Neural cell (in vitro differentiated cells): ENCODE results near the gene GATB. TPM values are rescaled to one million over a fixed set of nuclear protein-coding genes. Genes with fewer than 3 reads are reported as not detected.

Source experiments
- H2AFZ ChIP-seq: fragments of 200-600, 300-800 bp; sonication (generic), shearing (Covaris generic); 2 replicates; pipeline ENCODE4 v1.6.0; 2014; ENCODE audit warnings: low read depth, mild to moderate bottlenecking, antibody characterized with exemption, low read length, moderate library complexity
- H3F3A ChIP-seq: fragments of 200-600 bp; shearing (Covaris generic); 2 replicates; pipeline ENCODE4 v1.6.1; 2016; ENCODE audit warnings: mild to moderate bottlenecking, moderate library complexity, mixed read lengths, antibody characterized with exemption, low read length; ENCODE audit not compliant: insufficient read depth, poor library complexity, severe bottlenecking
- H3K27ac ChIP-seq: fragments of 200-600, 300-800 bp; sonication (generic), shearing (Covaris generic); 2 replicates; pipeline ENCODE4 v1.5.1; 2014; ENCODE audit warnings: mild to moderate bottlenecking, low read length, moderate library complexity
- H3K27me3 ChIP-seq: fragments of 300-800, 200-600 bp; sonication (generic), shearing (Covaris generic); 2 replicates; pipeline ENCODE4 v1.6.0; 2014; ENCODE audit warnings: mild to moderate bottlenecking, low read depth, low read length, moderate library complexity; ENCODE audit not compliant: insufficient read depth
- H3K36me3 ChIP-seq: fragments of 300-800, 200-600 bp; sonication (generic), shearing (Covaris generic); 2 replicates; pipeline ENCODE4 v1.5.1; 2014; ENCODE audit warnings: mild to moderate bottlenecking, antibody characterized with exemption, low read length, moderate library complexity; ENCODE audit not compliant: insufficient read depth
- H3K4me2 ChIP-seq: fragments of 300-800, 200-600 bp; sonication (generic), shearing (Covaris generic); 2 replicates; pipeline ENCODE4 v1.6.0; 2014; ENCODE audit warnings: mild to moderate bottlenecking, low read length
- H3K4me3 ChIP-seq: fragments of 300-800, 200-600 bp; sonication (generic), shearing (Covaris generic); 2 replicates; pipeline ENCODE4 v1.5.1; 2014; ENCODE audit warnings: mild to moderate bottlenecking, low read length, moderate library complexity
- H3K79me2 ChIP-seq: fragments of 200-600 bp; shearing (Covaris generic); replicated peaks from 2 replicates; pipeline ENCODE4 v1.6.0; 2014; ENCODE audit warnings: mild to moderate bottlenecking, low read length, moderate library complexity; ENCODE audit not compliant: insufficient read depth
- H3K9ac ChIP-seq: fragments of 300-800, 200-600 bp; sonication (generic), shearing (Covaris generic); 2 replicates; pipeline ENCODE4 v1.6.1; 2016; ENCODE audit warnings: mild to moderate bottlenecking, low read length, mixed read lengths
- H3K9me2 ChIP-seq: fragments of 200-600 bp; shearing (Covaris generic); 2 replicates; pipeline ENCODE4 v1.6.1; 2016; ENCODE audit warnings: mild to moderate bottlenecking, low read length, mixed read lengths; ENCODE audit not compliant: insufficient read depth
- H3K9me3 ChIP-seq: fragments of 200-600, 300-800 bp; sonication (generic), shearing (Covaris generic); 2 replicates; pipeline ENCODE4 v1.6.1; 2016; ENCODE audit warnings: mild to moderate bottlenecking, mixed run types, low read length, moderate library complexity, mixed read lengths
- H4K20me1 ChIP-seq: fragments of 200-600 bp; shearing (Covaris generic); 2 replicates; pipeline ENCODE4 v1.6.1; 2016; ENCODE audit warnings: mild to moderate bottlenecking, mixed run types; ENCODE audit not compliant: insufficient read depth
- CTCF ChIP-seq: fragments of 450-650 bp; IDR thresholded peaks from 2 replicates; pipeline ENCODE4 v1.5.1; 2014; ENCODE audit warnings: antibody characterized with exemption, mild to moderate bottlenecking, moderate library complexity; ENCODE audit not compliant: poor library complexity, severe bottlenecking
- EP300 ChIP-seq: fragments of 450-650 bp; conservative IDR thresholded peaks from 2 replicates; pipeline ENCODE4 v1.6.1; 2014; ENCODE audit warnings: antibody characterized with exemption, mild to moderate bottlenecking, moderate library complexity; ENCODE audit not compliant: poor library complexity, severe bottlenecking
- EZH2 ChIP-seq: fragments of 200-600, 300-800 bp; shearing (Covaris generic), sonication (generic); IDR thresholded peaks from 2 replicates; pipeline ENCODE4 v1.6.1; 2014; ENCODE audit warnings: antibody characterized with exemption, low read length, borderline replicate concordance, mild to moderate bottlenecking; ENCODE audit not compliant: insufficient read depth, poor library complexity, severe bottlenecking
- MXI1 ChIP-seq: fragments of 450-650 bp; conservative IDR thresholded peaks from 2 replicates; pipeline ENCODE4 v1.6.1; 2014; ENCODE audit warnings: antibody characterized with exemption, mild to moderate bottlenecking; ENCODE audit not compliant: poor library complexity, severe bottlenecking
- POLR2AphosphoS5 ChIP-seq: IDR thresholded peaks from 2 replicates; pipeline ENCODE4 v1.6.1; 2012
- RAD21 ChIP-seq: fragments of 450-650 bp; conservative IDR thresholded peaks from 2 replicates; pipeline ENCODE4 v1.6.1; 2014; ENCODE audit warnings: antibody characterized with exemption, mild to moderate bottlenecking, moderate library complexity
- SMC3 ChIP-seq: fragments of 450-650 bp; conservative IDR thresholded peaks from 2 replicates; pipeline ENCODE4 v1.6.1; 2014; ENCODE audit warnings: antibody characterized with exemption, mild to moderate bottlenecking, moderate library complexity; ENCODE audit not compliant: poor library complexity
- TAF1 ChIP-seq: IDR thresholded peaks from 2 replicates; pipeline ENCODE4 v1.6.1; 2012; ENCODE audit warnings: low read depth
- polyA plus RNA-seq: library from polyadenylated mRNA; depleted of rRNA; stranded (reverse); fragments of >200 nt; gene quantifications from 2 replicates; pipeline ENCODE4 v1.2.3, GENCODE V29; 2014
- TF ChIP-seq, protein P1 (sequence below): IDR thresholded peaks from 2 replicates; pipeline ENCODE4 v1.6.1; 2012; ENCODE audit warnings: borderline replicate concordance

GATB gene
- polyA plus RNA-seq, 1 donor from 2014 or later = 15.3 TPM

DNA sequence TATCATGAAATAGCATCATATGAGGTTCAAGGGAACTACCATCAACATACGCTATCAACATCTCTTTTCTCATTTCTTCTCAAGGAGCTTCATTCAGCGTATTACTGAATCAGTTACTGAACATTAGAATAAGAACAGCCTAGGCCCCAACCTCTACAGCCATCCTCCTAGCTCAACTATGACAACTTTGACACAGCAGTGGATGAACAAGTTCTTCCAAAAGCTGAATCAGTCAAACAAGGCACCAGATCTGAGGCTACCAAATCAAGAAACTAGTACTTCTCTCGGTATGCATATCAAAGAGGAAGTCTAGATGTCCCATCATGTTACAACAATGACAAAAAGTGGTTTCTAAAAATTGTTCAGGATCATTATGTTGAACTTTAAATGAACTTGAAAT, 57.4 kb downstream of the GATB start:
- Histone ChIP-seq H3K9me2 (no peaks in the 10 kb centered on the region), H3K4me2 (no peak overlapping the region), H3K27me3 (no peaks in the 10 kb centered on the region), H3K9ac (no peak overlapping the region), H3K4me3 (no peak overlapping the region), H3K79me2 (no peaks in the 10 kb centered on the region), H3K27ac (no peak overlapping the region), H2AFZ (no peak overlapping the region), H4K20me1 (no peaks in the 10 kb centered on the region), H3K36me3 (no peaks in the 10 kb centered on the region), H3K9me3 (no peaks in the 10 kb centered on the region), H3F3A (no peaks in the 10 kb centered on the region)
- no peak for TF ChIP-seq SMC3
- TF ChIP-seq POLR2AphosphoS5 = no peak
- TF ChIP-seq, protein P1, sequence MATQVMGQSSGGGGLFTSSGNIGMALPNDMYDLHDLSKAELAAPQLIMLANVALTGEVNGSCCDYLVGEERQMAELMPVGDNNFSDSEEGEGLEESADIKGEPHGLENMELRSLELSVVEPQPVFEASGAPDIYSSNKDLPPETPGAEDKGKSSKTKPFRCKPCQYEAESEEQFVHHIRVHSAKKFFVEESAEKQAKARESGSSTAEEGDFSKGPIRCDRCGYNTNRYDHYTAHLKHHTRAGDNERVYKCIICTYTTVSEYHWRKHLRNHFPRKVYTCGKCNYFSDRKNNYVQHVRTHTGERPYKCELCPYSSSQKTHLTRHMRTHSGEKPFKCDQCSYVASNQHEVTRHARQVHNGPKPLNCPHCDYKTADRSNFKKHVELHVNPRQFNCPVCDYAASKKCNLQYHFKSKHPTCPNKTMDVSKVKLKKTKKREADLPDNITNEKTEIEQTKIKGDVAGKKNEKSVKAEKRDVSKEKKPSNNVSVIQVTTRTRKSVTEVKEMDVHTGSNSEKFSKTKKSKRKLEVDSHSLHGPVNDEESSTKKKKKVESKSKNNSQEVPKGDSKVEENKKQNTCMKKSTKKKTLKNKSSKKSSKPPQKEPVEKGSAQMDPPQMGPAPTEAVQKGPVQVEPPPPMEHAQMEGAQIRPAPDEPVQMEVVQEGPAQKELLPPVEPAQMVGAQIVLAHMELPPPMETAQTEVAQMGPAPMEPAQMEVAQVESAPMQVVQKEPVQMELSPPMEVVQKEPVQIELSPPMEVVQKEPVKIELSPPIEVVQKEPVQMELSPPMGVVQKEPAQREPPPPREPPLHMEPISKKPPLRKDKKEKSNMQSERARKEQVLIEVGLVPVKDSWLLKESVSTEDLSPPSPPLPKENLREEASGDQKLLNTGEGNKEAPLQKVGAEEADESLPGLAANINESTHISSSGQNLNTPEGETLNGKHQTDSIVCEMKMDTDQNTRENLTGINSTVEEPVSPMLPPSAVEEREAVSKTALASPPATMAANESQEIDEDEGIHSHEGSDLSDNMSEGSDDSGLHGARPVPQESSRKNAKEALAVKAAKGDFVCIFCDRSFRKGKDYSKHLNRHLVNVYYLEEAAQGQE = no peak
- no peak for TF ChIP-seq EP300
- no peak for TF ChIP-seq RAD21
- TF ChIP-seq TAF1 = no peak
- TF ChIP-seq CTCF = no peak
- TF ChIP-seq MXI1 = no peak
- no peak for TF ChIP-seq EZH2

GRCh38 chr4:151702256-151702655, 58.6 kb downstream of the GATB start:
- TF ChIP-seq TAF1 (no peak), CTCF (no peak), EZH2 (no peak), POLR2AphosphoS5 (no peak), RAD21 (no peak), EP300 (no peak)
- TF ChIP-seq, protein P1 = no peak
- no peaks in the 10 kb centered on the region for H3K9me2 ChIP-seq
- H2AFZ ChIP-seq = no peak overlapping the region
- H3K9me3 ChIP-seq = no peaks in the 10 kb centered on the region
- no peaks in the 10 kb centered on the region for H3K79me2 ChIP-seq
- H3K9ac ChIP-seq = no peak overlapping the region
- no peaks in the 10 kb centered on the region for H3K36me3 ChIP-seq
- H3K27me3 ChIP-seq = no peaks in the 10 kb centered on the region
- H3K4me2 ChIP-seq = no peak overlapping the region
- H4K20me1 ChIP-seq = no peaks in the 10 kb centered on the region
- no peak overlapping the region for H3K27ac ChIP-seq
- no peak overlapping the region for H3K4me3 ChIP-seq
- no peaks in the 10 kb centered on the region for H3F3A ChIP-seq
